Neutrophil (primary cell): ENCODE results near the gene MRS2.
"Not testable (repeated sequence)": the region's sequence is repeated elsewhere in the genome, so short reads cannot be mapped to it uniquely, and the experiment has no call there.

Experiments used
- H3K27ac ChIP-seq: fragments of 200-600 bp; sonication (generic); 2 replicates; pipeline ENCODE4 v1.5.1; 2016; ENCODE audit warnings: mild to moderate bottlenecking, moderate library complexity
- H3K27me3 ChIP-seq: fragments of 200-600 bp; sonication (generic); 2 replicates; pipeline ENCODE4 v1.6.0; 2016; ENCODE audit warnings: mild to moderate bottlenecking
- H3K36me3 ChIP-seq: fragments of 200-600 bp; sonication (generic); 2 replicates; pipeline ENCODE4 v1.5.1; 2017
- H3K4me1 ChIP-seq, 2 experiments: fragments of 200-600 bp in 1 of 2; sonication (generic) in 1 of 2; 1 replicate in 1 of 2; 2 replicates in 1 of 2; pipeline versions ENCODE4 v1.5.1 to v1.6.1; 2013 to 2016; ENCODE audit warnings: low read depth in 1 of 2, low read length in 1 of 2, mild to moderate bottlenecking in 1 of 2, moderate library complexity in 1 of 2; ENCODE audit not compliant: control insufficient read depth in 1 of 2, insufficient read depth in 1 of 2
- H3K4me3 ChIP-seq, 2 experiments: fragments of 200-600 bp in 1 of 2; sonication (generic) in 1 of 2; 1 replicate in 1 of 2; 2 replicates in 1 of 2; pipeline ENCODE4 v1.5.1; 2013 to 2016; ENCODE audit warnings: low read depth in 1 of 2, low read length in 1 of 2, mild to moderate bottlenecking in 1 of 2, moderate library complexity in 1 of 2
- H3K9me3 ChIP-seq: fragments of 200-600 bp; sonication (generic); 2 replicates; pipeline ENCODE4 v1.5.1; 2016
- TF ChIP-seq, protein P1 (sequence below): fragments of 200-600 bp; sonication (generic); IDR thresholded peaks from 2 replicates; pipeline ENCODE4 v1.5.1; 2016; ENCODE audit warnings: antibody characterized with exemption

The MRS2 gene

DNA sequence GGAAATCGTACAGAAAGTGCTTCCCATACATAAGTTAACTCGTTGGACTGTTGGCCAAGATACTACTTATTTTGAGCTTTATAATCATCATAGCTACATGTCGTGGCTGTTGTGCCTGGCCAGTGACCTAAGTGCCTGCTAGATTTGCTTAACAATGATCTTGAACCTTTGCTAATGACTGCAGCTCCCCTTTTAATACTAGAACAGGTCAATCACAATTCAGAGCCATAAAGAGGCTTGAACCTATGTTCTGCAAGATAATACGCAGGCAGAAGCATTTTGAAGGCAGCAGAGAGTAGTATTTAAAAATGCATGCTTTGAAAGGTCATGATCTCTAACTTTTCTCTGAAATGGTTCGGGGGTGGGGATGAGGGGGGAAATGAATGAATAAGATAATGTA is 2.5 kb downstream of the MRS2 start:
- peaks cover 9 to 16% of the 10 kb centered on the region in 2 experiments for H3K4me1 ChIP-seq
- H3K9me3 ChIP-seq: no peaks in the 10 kb centered on the region
- TF ChIP-seq, protein P1, sequence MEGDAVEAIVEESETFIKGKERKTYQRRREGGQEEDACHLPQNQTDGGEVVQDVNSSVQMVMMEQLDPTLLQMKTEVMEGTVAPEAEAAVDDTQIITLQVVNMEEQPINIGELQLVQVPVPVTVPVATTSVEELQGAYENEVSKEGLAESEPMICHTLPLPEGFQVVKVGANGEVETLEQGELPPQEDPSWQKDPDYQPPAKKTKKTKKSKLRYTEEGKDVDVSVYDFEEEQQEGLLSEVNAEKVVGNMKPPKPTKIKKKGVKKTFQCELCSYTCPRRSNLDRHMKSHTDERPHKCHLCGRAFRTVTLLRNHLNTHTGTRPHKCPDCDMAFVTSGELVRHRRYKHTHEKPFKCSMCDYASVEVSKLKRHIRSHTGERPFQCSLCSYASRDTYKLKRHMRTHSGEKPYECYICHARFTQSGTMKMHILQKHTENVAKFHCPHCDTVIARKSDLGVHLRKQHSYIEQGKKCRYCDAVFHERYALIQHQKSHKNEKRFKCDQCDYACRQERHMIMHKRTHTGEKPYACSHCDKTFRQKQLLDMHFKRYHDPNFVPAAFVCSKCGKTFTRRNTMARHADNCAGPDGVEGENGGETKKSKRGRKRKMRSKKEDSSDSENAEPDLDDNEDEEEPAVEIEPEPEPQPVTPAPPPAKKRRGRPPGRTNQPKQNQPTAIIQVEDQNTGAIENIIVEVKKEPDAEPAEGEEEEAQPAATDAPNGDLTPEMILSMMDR: no peak
- no peak overlapping the region for H3K27ac ChIP-seq
- no peak overlapping the region for H3K4me3 ChIP-seq
- peaks cover 19% of the 10 kb centered on the region for H3K27me3 ChIP-seq
- H3K36me3 ChIP-seq: peaks cover 25% of the 10 kb centered on the region

DNA sequence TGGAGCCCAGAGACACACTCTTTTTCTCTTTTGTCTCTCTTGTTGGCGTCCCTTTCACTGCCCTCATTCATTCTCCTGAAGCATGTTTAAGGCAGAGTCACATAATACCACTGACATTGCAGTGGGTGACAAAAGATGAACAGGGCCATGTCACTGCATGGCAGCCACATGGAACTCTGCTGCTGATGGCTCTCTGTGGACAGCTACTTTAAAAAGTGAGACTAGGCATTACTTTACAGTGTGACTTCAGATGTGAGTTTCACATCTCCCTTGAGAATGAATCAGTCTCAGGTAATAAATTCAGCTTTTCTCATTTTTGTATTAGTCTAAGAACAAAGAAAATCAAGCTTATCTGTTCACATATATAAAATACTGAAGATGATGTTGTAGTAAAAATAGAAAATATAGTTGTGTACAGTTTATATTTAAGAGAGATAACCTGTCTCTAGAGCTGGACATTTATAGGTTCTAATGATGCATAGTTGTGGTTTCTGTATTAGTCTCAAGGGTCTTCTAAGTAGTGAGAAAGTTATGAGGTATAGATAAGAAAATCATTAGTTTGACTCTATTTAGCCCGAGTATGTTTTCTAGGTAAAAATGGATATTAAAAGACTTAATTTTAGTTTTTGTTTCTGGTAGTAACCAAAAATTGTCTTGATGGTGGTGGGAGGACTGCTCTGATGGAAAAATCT is 6.1 kb downstream of the MRS2 start:
- H3K4me3 ChIP-seq: no peak overlapping the region
- no peaks in the 10 kb centered on the region for H3K27me3 ChIP-seq
- no peaks in the 10 kb centered on the region for H3K9me3 ChIP-seq
- no peak overlapping the region for H3K27ac ChIP-seq
- H3K36me3 ChIP-seq: peaks cover 45% of the 10 kb centered on the region
- TF ChIP-seq, protein P1: no peak
- peaks cover 0 to 4% of the 10 kb centered on the region in 2 experiments for H3K4me1 ChIP-seq

GRCh38 chr6:24410622-24411021 is 7.9 kb downstream of the MRS2 start:
- no peak overlapping the region for H3K27ac ChIP-seq
- peaks cover 57% of the 10 kb centered on the region for H3K36me3 ChIP-seq
- H3K4me3 ChIP-seq: no peak overlapping the region
- H3K9me3 ChIP-seq: no peaks in the 10 kb centered on the region
- H3K4me1 ChIP-seq: no peaks in the 10 kb centered on the region
- TF ChIP-seq, protein P1: no peak
- no peaks in the 10 kb centered on the region for H3K27me3 ChIP-seq

DNA sequence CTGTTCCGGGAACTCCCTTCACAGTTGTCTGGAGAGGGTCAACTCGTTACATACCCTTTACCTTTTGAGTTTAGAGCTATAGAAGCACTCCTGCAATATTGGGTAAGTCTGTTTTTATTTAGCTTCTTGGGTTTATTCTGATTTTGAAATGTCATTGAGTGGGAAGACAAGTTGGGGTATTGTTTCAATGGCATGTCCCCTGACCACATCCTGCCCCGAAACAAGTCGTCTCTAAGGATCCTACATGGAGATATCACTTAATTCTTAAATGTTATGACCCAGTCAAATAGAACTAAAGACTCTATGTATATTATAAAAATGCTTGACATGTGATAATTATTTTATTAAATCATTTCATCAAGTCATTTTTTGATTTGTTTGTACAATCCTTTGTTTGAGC is 9.6 kb downstream of the MRS2 start:
- TF ChIP-seq, protein P1: no peak
- Histone ChIP-seq H3K4me3 (no peak overlapping the region), H3K36me3 (peaks cover 73% of the 10 kb centered on the region)

GRCh38 chr6:24414531-24414930 is 11.8 kb downstream of the MRS2 start:
- peaks cover 77% of the 10 kb centered on the region for H3K36me3 ChIP-seq
- H3K27me3 ChIP-seq, H3K4me1 ChIP-seq, H3K9me3 ChIP-seq, H3K4me3 ChIP-seq, H3K27ac ChIP-seq: not testable (repeated sequence)

More for the DNA sequence above, 9.6 kb downstream of the MRS2 start:
- no peaks in the 10 kb centered on the region for H3K27me3 ChIP-seq
- no peaks in the 10 kb centered on the region for H3K9me3 ChIP-seq
- H3K27ac ChIP-seq: no peak overlapping the region
- no peaks in the 10 kb centered on the region for H3K4me1 ChIP-seq

DNA sequence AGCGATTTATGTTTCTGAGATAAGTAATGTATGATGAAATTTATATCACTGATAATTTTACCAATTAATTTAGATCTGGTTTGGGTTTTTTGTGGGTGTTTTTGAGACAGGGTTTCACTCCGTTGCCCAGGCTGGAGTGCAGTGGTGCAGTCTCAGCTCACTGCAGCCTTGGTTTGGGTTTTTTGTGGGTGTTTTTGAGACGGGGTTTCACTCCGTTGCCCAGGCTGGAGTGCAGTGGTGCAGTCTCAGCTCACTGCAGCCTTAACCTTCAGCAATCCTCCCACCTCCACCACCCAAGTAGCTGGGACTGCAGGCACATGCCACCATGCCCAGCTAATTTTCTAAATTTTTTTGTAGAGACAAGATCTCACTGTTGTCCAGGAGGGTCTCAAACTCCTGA is 13.0 kb downstream of the MRS2 start:
- Histone ChIP-seq H3K36me3 (peaks cover 80% of the 10 kb centered on the region), H3K27ac (no peak overlapping the region), H3K9me3 (no peaks in the 10 kb centered on the region), H3K4me1 (no peaks in the 10 kb centered on the region), H3K27me3 (no peaks in the 10 kb centered on the region), H3K4me3 (no peak overlapping the region)
- TF ChIP-seq, protein P1: no peak
